Peyer's patch (tissue), 4 donors: ENCODE data around the gene PUSL1.

Experiments
- CTCF ChIP-seq, 6 experiments: fragments of 450-650 bp in 4 of 6; fragments of 200-600 bp in 2 of 6; sonication (generic) in 1 of 6; IDR thresholded peaks; one replicate each; pipeline ENCODE4 v1.5.1; 2017 to 2019; ENCODE audit warnings: antibody characterized with exemption in 6 of 6, mild to moderate bottlenecking in 3 of 6, moderate library complexity in 1 of 6
- POLR2A ChIP-seq, 2 donors: fragments of 450-650 bp; IDR thresholded peaks; one replicate each; pipeline ENCODE4 v1.5.1; 2017; ENCODE audit warnings: antibody characterized with exemption in 2 of 2, mild to moderate bottlenecking in 2 of 2, moderate library complexity in 2 of 2

- TF ChIP-seq POLR2A (IDR thresholded peaks at IDR 0.05) (no peak), CTCF (IDR thresholded peaks at IDR 0.05) (no peak)
Measured at GRCh38 chr1:1284221-1285101, 23.9 kb upstream of the PUSL1 start.
